Ovary (tissue), 9 donors: ENCODE results near the gene ZNF660. TPM values are rescaled to one million over a fixed set of nuclear protein-coding genes. Genes with fewer than 3 reads are reported as not detected.
"Not testable (repeated sequence)": the region's sequence is repeated elsewhere in the genome, so short reads cannot be mapped to it uniquely, and the experiment has no call there.

Source experiments
- DNase-seq, 5 donors: peaks; one replicate each; pipeline ENCODE4 v3.0.0-alpha.2; 2019 to 2020
- H3K27ac ChIP-seq, 2 donors: fragments of 200-600 bp; one replicate each; pipeline versions ENCODE4 v1.5.1 to v1.8.0; 2019 to 2022
- H3K27me3 ChIP-seq: fragments of 200-600 bp; one replicate; pipeline ENCODE4 v1.8.0; 2022
- H3K36me3 ChIP-seq: fragments of 200-600 bp; sonication (generic); one replicate; pipeline ENCODE4 v1.5.1; 2019
- H3K4me1 ChIP-seq: one replicate; pipeline ENCODE4 v1.8.1; 2013; ENCODE audit warnings: mild to moderate bottlenecking, moderate library complexity; ENCODE audit not compliant: insufficient read depth
- H3K4me3 ChIP-seq: fragments of 200-600 bp; sonication (generic); one replicate; pipeline ENCODE4 v1.5.1; 2017
- H3K9me3 ChIP-seq, 2 donors: fragments of 200-600 bp in 1 of 2; sonication (generic) in 1 of 2; one replicate each; pipeline versions ENCODE4 v1.5.1 to v1.8.1; 2013 to 2019; ENCODE audit warnings: mild to moderate bottlenecking in 1 of 2, moderate library complexity in 1 of 2
- EP300 ChIP-seq: sonication (generic); formaldehyde crosslinking; IDR thresholded peaks from one replicate; pipeline ENCODE4 v1.6.1; 2017; ENCODE audit warnings: antibody characterized with exemption
- POLR2A ChIP-seq: fragments of 450-650 bp; IDR thresholded peaks from one replicate; pipeline ENCODE4 v1.6.1; 2017; ENCODE audit warnings: antibody characterized with exemption, mild to moderate bottlenecking, moderate library complexity
- WGBS, 3 donors: extraction: QIAGEN DNeasy Blood & Tissue Kit in 1 of 3; methylation state at CpG; one replicate each; pipeline versions ENCODE4 v1.1.5 to v1.1.7; 2013 to 2017; 5-methylcytosine and 5-hydroxymethylcytosine counted together
- intact Hi-C, 4 donors: fragments of 100-400 bp; cut with DNase I; formaldehyde crosslinking; loops; one replicate each; pipeline versions ENCODE4 v1.11.0 to v1.15.1; 2022 to 2023
- polyA plus RNA-seq, 2 donors: library from polyadenylated mRNA; stranded (reverse); fragments of 200-250 nt in 1 of 2; fragments of 350-450 nt in 1 of 2; fragmentation: Illumina TruSeq in 1 of 2; extraction: RNeasy Lipid Tissue Mini Kit (QIAGEN cat#74804) in 1 of 2; gene quantifications; one replicate each; pipeline ENCODE4 v1.2.3, GENCODE V29; 2013 to 2014
- total RNA-seq, 7 donors: library from RNA; depleted of rRNA in 2 of 7; stranded (reverse); fragments of >200 nt in 2 of 7; fragmentation: NEBNext Ultra II Directional in 3 of 7; extraction: Animal tissue kit (Norgen Biotek cat#: 25700) in 3 of 7; gene quantifications; one replicate each; pipeline versions ENCODE4 v1.1.0 to v1.2.4, GENCODE V29; 2016 to 2023
- TF ChIP-seq, protein P1 (sequence below), 3 donors: fragments of 450-650 bp in 2 of 3; fragments of 200-600 bp in 1 of 3; IDR thresholded peaks; one replicate each; pipeline versions ENCODE4 v1.5.1 to v1.8.0; 2016 to 2022; ENCODE audit warnings: antibody characterized with exemption in 3 of 3, mild to moderate bottlenecking in 1 of 3
- donor health status: DM: no; HTN: no; CAD: no; lungs with moderate emphysema.
- donor health status: DM: no; HTN: no; CAD: no.
- donor health status: Bipolar disorder and iron deficiency.
- donor health status: DM: yes; HTN: yes; CAD: no.
- donor health status: DM: no; HTN: no; CAD: no.
- donor health status: DM: yes; HTN: yes; CAD: no.

ZNF660 gene
- total and polyA plus RNA-seq, 9 donors: 4.5 to 18.4 (median 11.2) TPM

- H3K27ac ChIP-seq: no peak overlapping the region
- H3K9me3 ChIP-seq: peaks cover 0 to 32% of the 10 kb centered on the region in 2 donors
- DNase-seq: no peak
- no peaks in the 10 kb centered on the region for H3K4me1 ChIP-seq
- intact Hi-C loops: no loop called here
- no peak overlapping the region for H3K4me3 ChIP-seq
- WGBS, 3 donors: 73 to 95% (median 81%) methylated on average over 1 of the region's 1 CpG
- peaks cover 4% of the 10 kb centered on the region for H3K36me3 ChIP-seq
- H3K27me3 ChIP-seq: no peaks in the 10 kb centered on the region
- TF ChIP-seq EP300: no peak
- TF ChIP-seq, protein P1, sequence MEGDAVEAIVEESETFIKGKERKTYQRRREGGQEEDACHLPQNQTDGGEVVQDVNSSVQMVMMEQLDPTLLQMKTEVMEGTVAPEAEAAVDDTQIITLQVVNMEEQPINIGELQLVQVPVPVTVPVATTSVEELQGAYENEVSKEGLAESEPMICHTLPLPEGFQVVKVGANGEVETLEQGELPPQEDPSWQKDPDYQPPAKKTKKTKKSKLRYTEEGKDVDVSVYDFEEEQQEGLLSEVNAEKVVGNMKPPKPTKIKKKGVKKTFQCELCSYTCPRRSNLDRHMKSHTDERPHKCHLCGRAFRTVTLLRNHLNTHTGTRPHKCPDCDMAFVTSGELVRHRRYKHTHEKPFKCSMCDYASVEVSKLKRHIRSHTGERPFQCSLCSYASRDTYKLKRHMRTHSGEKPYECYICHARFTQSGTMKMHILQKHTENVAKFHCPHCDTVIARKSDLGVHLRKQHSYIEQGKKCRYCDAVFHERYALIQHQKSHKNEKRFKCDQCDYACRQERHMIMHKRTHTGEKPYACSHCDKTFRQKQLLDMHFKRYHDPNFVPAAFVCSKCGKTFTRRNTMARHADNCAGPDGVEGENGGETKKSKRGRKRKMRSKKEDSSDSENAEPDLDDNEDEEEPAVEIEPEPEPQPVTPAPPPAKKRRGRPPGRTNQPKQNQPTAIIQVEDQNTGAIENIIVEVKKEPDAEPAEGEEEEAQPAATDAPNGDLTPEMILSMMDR (IDR thresholded peaks at IDR 0.05): no peak
These were observed 16.2 kb upstream of the ZNF660 start for GRCh38 chr3:44568561-44568960.

DNA sequence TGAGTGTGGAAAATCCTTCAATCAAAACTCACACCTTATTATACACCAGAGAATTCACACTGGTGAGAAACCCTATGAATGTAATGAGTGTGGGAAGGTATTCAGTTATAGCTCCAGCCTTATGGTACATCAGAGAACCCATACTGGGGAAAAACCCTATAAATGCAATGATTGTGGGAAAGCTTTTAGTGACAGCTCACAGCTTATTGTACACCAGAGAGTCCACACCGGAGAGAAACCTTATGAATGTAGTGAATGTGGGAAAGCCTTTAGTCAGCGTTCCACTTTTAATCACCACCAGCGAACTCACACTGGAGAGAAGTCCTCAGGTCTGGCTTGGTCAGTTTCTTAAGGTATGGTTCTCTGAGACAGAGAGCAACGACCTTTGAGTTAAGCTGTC, 13.7 kb upstream of the ZNF660 start:
- 86 to 100% (median 99%) methylated on average over 4 of the region's 4 CpGs for WGBS, 3 donors
- DNase-seq: no peak
- H3K4me3 ChIP-seq: no peak overlapping the region
- H3K27me3 ChIP-seq: no peaks in the 10 kb centered on the region
- H3K36me3 ChIP-seq: peaks cover 4% of the 10 kb centered on the region
- H3K27ac ChIP-seq: no peak overlapping the region
- peaks cover 0 to 29% of the 10 kb centered on the region in 2 donors for H3K9me3 ChIP-seq
- intact Hi-C loops: no loop called here
- no peaks in the 10 kb centered on the region for H3K4me1 ChIP-seq
- no peak for TF ChIP-seq EP300
- TF ChIP-seq, protein P1 (IDR thresholded peaks at IDR 0.05): no peak
- no peak for TF ChIP-seq POLR2A

- Histone ChIP-seq H3K36me3 (no peaks in the 10 kb centered on the region), H3K27ac (no peak overlapping the region), H3K9me3 (no peaks in the 10 kb centered on the region), H3K27me3 (no peaks in the 10 kb centered on the region), H3K4me3 (no peak overlapping the region), H3K4me1 (no peaks in the 10 kb centered on the region)
- intact Hi-C loops: no loop called here
- no peak for DNase-seq
- TF ChIP-seq POLR2A (no peak), EP300 (no peak)
- TF ChIP-seq, protein P1 (IDR thresholded peaks at IDR 0.05): no peak
These were observed 8.2 kb upstream of the ZNF660 start for GRCh38 chr3:44576613-44577012.

GRCh38 chr3:44577354-44577952, 7.3 kb upstream of the ZNF660 start:
- H3K27ac ChIP-seq, H3K36me3 ChIP-seq, H3K9me3 ChIP-seq, H3K4me3 ChIP-seq, H3K4me1 ChIP-seq, DNase-seq, H3K27me3 ChIP-seq, intact Hi-C loops: not testable (repeated sequence)
- 92 to 96% (median 94%) methylated on average over 11 of the region's 11 CpGs for WGBS, 3 donors

DNA sequence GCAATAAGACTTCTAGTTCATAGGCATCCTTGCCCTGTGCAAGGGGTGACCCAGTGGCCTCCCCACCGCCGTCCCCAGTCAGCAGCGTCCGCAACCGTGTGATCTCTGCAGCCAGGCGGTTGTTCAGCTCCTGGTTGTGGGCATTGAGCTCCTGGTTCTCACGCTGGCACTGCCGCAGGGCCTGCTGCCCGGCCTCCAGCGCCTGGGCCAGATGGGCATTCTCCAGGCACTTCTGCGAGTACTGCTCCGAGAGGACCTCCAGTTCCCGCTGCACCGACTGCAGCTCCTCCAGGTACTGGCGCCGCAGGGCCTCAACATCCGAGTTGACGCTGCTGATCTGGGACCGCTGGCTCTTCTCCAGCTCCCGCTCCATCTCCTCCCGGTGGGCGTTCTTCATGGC, 6.4 kb upstream of the ZNF660 start:
- DNase-seq, H3K9me3 ChIP-seq, intact Hi-C loops: not testable (repeated sequence)

GRCh38 chr3:44578924-44579515, 5.7 kb upstream of the ZNF660 start:
- DNase-seq, H3K4me3 ChIP-seq, H3K27ac ChIP-seq, H3K9me3 ChIP-seq, H3K36me3 ChIP-seq, H3K4me1 ChIP-seq, H3K27me3 ChIP-seq, intact Hi-C loops: not testable (repeated sequence)
- WGBS, 3 donors: 93 to 97% (median 95%) methylated on average over 37 of the region's 37 CpGs

More for the DNA sequence above, 6.4 kb upstream of the ZNF660 start:
- not testable (repeated sequence) for H3K36me3 ChIP-seq, H3K27ac ChIP-seq, H3K4me1 ChIP-seq, H3K4me3 ChIP-seq, H3K27me3 ChIP-seq
- WGBS, 3 donors: 95 to 97% (median 97%) methylated on average over 22 of the region's 22 CpGs

- DNase-seq, H3K27me3 ChIP-seq, H3K4me1 ChIP-seq, H3K27ac ChIP-seq, intact Hi-C loops, H3K4me3 ChIP-seq, H3K9me3 ChIP-seq, H3K36me3 ChIP-seq: not testable (repeated sequence)
- 95 to 98% (median 97%) methylated on average over 15 of the region's 15 CpGs for WGBS, 3 donors
These were observed 5.0 kb upstream of the ZNF660 start for GRCh38 chr3:44579749-44580148.

GRCh38 chr3:44580971-44581370, 3.8 kb upstream of the ZNF660 start:
- H3K36me3 ChIP-seq, H3K4me3 ChIP-seq, H3K27ac ChIP-seq, H3K4me1 ChIP-seq, intact Hi-C loops, DNase-seq, H3K9me3 ChIP-seq, H3K27me3 ChIP-seq: not testable (repeated sequence)
- 21 to 25% (median 23%) methylated on average over 46 to 62 of the region's 62 CpGs for WGBS, 3 donors
